Mucosa of rectum (tissue), 2 donors: Measurements from ENCODE around the gene TRIM51.

Experiments used
- H3K27ac ChIP-seq, 2 donors: one replicate each; pipeline ENCODE4 v1.7.0; 2013; ENCODE audit warnings: inconsistent platforms in 2 of 2, low read depth in 2 of 2, low read length in 2 of 2
- H3K27me3 ChIP-seq, 2 donors: one replicate each; pipeline ENCODE4 v1.7.0; 2013; ENCODE audit warnings: low read length in 2 of 2; ENCODE audit not compliant: control insufficient read depth in 2 of 2, insufficient read depth in 2 of 2
- H3K36me3 ChIP-seq, 2 donors: one replicate each; pipeline ENCODE4 v1.7.0; 2013; ENCODE audit warnings: low read length in 2 of 2; ENCODE audit not compliant: control insufficient read depth in 2 of 2, insufficient read depth in 2 of 2
- H3K4me1 ChIP-seq, 2 donors: one replicate each; pipeline ENCODE4 v1.7.0; 2013; ENCODE audit warnings: low read length in 2 of 2, mild to moderate bottlenecking in 1 of 2; ENCODE audit not compliant: control insufficient read depth in 2 of 2, insufficient read depth in 2 of 2
- H3K4me3 ChIP-seq, 2 donors: one replicate each; pipeline ENCODE4 v1.7.0; 2013; ENCODE audit warnings: low read length in 2 of 2
- H3K9ac ChIP-seq, 2 donors: one replicate each; pipeline ENCODE4 v1.7.0; 2013; ENCODE audit warnings: low read length in 2 of 2, low read depth in 1 of 2, mild to moderate bottlenecking in 1 of 2
- H3K9me3 ChIP-seq, 2 donors: one replicate each; pipeline ENCODE4 v1.7.0; 2013; ENCODE audit warnings: low read length in 2 of 2; ENCODE audit not compliant: control insufficient read depth in 2 of 2
- donor health status: healthy.
- donor health status: Normal muscosa, but diverticular disease.

Gene TRIM51

DNA sequence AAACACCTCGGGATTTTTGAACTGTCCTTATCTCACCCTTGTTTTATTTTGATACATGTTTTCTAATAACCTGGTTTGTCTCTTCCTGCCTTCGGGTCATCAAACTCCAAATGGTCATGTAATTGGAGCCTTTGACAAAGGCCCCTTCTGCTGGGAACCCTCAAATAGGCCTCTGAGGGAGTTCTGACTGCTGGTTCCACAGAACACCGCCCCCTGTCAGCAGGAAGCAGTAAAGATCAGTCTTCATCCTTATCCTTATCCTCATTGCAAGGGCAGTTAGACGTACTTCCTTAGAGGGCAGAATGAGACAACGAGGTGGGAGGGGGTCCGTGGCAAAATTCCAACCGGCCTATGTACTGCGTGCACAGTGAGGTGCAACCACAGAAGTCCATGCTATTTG, 12.1 kb downstream of the TRIM51 start:
- no peak overlapping the region for H3K27ac ChIP-seq
- H3K27me3 ChIP-seq = no peaks in the 10 kb centered on the region
- H3K4me3 ChIP-seq = no peak overlapping the region
- H3K4me1 ChIP-seq = no peaks in the 10 kb centered on the region
- H3K9ac ChIP-seq = no peak overlapping the region
- H3K36me3 ChIP-seq = no peaks in the 10 kb centered on the region
- peaks cover 0 to 3% of the 10 kb centered on the region in 2 donors for H3K9me3 ChIP-seq

DNA sequence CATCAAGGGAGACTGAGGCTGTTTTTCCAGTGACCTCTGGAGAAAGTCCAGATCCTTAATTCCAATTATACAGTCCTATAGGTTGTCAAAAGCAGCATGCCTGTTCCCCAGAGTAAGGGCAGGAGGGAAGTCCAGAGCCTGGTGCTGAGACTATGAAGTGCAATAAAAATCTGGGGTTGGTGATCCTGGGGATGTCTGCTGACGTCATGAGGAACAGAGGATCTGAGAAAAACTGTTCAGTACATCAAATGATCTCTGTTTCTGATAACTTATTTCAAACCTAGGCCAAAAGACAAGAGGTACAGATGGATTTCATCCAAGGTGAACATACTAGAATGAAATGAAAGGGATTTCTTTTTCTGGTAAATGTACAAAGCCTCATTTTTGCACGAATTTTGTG, 19.2 kb downstream of the TRIM51 start:
- Histone ChIP-seq H3K4me1 (no peaks in the 10 kb centered on the region), H3K27ac (no peak overlapping the region), H3K9me3 (no peaks in the 10 kb centered on the region), H3K9ac (no peak overlapping the region), H3K4me3 (no peak overlapping the region), H3K36me3 (no peaks in the 10 kb centered on the region), H3K27me3 (no peaks in the 10 kb centered on the region)

DNA sequence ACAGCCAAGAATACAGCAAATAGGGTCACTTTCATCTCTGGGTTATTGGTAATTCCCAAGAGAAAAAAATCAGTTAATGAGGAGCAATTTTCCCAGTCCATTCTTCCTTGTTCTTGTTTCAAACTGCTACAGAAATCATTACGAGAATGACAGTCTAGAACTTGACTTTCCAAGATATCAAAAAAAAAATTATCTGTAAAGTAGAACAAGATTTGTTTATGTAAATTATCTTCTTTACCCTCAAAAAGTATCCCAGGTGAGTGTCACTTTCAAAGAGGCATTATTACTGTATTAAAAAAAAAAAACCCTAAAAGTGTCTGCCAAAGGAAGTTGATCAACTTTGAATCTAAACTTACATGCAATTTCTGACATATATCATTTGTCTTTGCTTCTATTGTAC, 31.4 kb downstream of the TRIM51 start, which contains the start of gene OR5W2:
Gene OR5W2, minus strand, starts transcription at position 101 of the 400 bp plus-strand sequence. Its CDS starts 0 bp downstream, at position 101.
- no peak within 1 kb of the TSS for H3K27ac ChIP-seq
- H3K27me3 ChIP-seq = no peaks in the 10 kb centered on the region
- H3K4me3 ChIP-seq = no peak within 1 kb of the TSS
- no peaks in the 10 kb centered on the region for H3K36me3 ChIP-seq
- H3K4me1 ChIP-seq = no peaks in the 10 kb centered on the region
- no peak within 1 kb of the TSS for H3K9ac ChIP-seq
- no peaks in the 10 kb centered on the region for H3K9me3 ChIP-seq

DNA sequence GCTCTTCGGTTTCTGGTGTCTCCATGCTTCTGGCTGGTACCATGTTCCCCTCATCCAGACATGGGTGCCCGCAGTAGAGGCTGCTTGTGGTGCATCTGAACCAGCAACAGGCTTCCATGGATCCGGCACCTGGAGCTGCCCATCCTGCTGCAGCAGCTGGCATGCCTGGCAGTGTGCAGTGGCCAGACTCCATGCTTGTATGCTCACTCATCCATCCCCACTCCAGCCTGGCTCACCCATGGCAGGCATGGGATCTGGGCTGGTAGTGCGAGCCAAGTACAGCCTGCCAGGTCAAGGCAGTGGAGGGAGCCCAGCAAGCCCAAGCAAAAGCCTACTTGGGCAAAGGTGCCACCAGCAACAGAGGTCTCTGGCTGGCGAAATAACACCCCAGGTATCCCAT, 37.4 kb downstream of the TRIM51 start:
- H3K4me1 ChIP-seq = no peaks in the 10 kb centered on the region
- H3K36me3 ChIP-seq = no peaks in the 10 kb centered on the region
- H3K27ac ChIP-seq = no peak overlapping the region
- H3K4me3 ChIP-seq = no peak overlapping the region
- no peaks in the 10 kb centered on the region for H3K9me3 ChIP-seq
- no peak overlapping the region for H3K9ac ChIP-seq
- no peaks in the 10 kb centered on the region for H3K27me3 ChIP-seq

DNA sequence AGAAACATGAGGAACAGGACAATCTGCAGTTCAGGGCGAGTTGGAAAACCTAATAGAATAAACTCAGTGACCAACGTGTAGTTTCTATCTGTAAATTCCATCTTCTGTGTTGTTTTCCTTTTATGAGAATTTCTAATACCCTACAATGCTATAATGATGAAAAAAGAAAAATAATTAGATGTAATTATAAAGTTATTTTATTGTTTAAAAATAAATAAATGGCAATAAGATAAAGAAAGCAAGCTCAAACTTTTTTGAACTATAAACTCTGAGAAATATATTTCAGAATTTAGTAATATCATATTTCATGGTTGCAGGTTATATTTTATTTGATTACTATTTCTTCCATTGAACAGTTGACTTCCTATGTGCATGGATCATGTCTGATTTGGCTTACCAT, 53.2 kb downstream of the TRIM51 start, which contains the start of gene OR5I1:
Gene OR5I1, minus strand, starts transcription at position 101 of the 400 bp plus-strand sequence. Its CDS starts 0 bp downstream, at position 101.
- Histone ChIP-seq H3K27me3 (no peaks in the 10 kb centered on the region), H3K36me3 (no peaks in the 10 kb centered on the region), H3K27ac (no peak within 1 kb of the TSS), H3K4me1 (no peaks in the 10 kb centered on the region), H3K4me3 (no peak within 1 kb of the TSS), H3K9ac (no peak within 1 kb of the TSS), H3K9me3 (no peaks in the 10 kb centered on the region)
